Heart left ventricle (tissue), 13 donors: Measurements from ENCODE around the gene KIAA1958.

Experiments used
- POLR2A ChIP-seq, 2 donors: fragments of 450-650 bp; IDR thresholded peaks; one replicate each; pipeline ENCODE4 v1.6.1; 2017; ENCODE audit warnings: antibody characterized with exemption in 2 of 2, mild to moderate bottlenecking in 2 of 2, moderate library complexity in 2 of 2
- TF ChIP-seq, protein P1 (sequence below), 12 donors: fragments of 200-600 bp; sonication (generic) in 4 of 12; IDR thresholded peaks; one replicate each; pipeline versions ENCODE4 v1.5.0 to v1.8.0; 2018 to 2022; ENCODE audit warnings: antibody characterized with exemption in 12 of 12, mild to moderate bottlenecking in 5 of 12
- donor health status: ischemic (EF 13 %, LVEDD 7.1; RV severe dilation, severe dysfunction).
- donor health status: DM: no; HTN: yes; CAD: no.
- donor health status: DM: no; HTN: no; CAD: no.
- donor health status: ischemic (EF 25% LVEDD 6.9; RV normal size, moderate dysfunction).
- donor health status: ischemic (EF 25% LVEDD 5.7; RV mildly dilated, moderate dysfunction).
- donor health status: ischemic (EF 35%, LVEDD 5.7; RV mildly dilated, moderate dysfunction).
- donor health status: nonischemic (EF 11% LVEDD 7.7; RV severe dilation, severe dysfunction).
- donor health status: DM: yes; HTN: yes; CAD: no.
- donor health status: PGD.
- donor health status: ischemic (EF 29% LVEDD 5.4; RV normal size, mild dysfunction).
- donor health status: nonischemic (EF 23%, LVEDD 6.1; RV moderate dilation, normal function).

DNA sequence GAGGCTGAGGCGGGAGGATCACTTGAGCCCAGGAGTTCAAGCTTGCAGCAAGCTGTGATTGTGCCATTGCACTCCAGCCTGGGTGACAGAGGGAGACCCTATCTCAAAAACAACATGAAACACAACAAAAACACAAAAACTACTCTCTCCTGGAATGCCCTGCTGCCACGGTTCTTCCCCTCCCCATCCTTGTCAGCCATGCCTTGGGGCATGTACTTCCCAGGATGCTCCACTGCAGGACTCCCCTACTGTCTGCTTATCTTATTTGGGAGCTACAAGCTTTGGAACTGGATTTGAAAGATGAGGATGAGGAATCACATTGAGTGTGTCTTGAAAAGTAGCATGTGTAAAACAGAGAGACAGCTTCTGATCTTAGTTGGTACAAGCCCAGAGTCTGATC, 40.1 kb upstream of the KIAA1958 start:
- TF ChIP-seq, protein P1, sequence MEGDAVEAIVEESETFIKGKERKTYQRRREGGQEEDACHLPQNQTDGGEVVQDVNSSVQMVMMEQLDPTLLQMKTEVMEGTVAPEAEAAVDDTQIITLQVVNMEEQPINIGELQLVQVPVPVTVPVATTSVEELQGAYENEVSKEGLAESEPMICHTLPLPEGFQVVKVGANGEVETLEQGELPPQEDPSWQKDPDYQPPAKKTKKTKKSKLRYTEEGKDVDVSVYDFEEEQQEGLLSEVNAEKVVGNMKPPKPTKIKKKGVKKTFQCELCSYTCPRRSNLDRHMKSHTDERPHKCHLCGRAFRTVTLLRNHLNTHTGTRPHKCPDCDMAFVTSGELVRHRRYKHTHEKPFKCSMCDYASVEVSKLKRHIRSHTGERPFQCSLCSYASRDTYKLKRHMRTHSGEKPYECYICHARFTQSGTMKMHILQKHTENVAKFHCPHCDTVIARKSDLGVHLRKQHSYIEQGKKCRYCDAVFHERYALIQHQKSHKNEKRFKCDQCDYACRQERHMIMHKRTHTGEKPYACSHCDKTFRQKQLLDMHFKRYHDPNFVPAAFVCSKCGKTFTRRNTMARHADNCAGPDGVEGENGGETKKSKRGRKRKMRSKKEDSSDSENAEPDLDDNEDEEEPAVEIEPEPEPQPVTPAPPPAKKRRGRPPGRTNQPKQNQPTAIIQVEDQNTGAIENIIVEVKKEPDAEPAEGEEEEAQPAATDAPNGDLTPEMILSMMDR (IDR thresholded peaks at IDR 0.05): no peak
- TF ChIP-seq POLR2A (IDR thresholded peaks at IDR 0.05): no peak
